B cell (primary cell): ENCODE data around the gene ZNF22.

Source experiments
- EZH2 ChIP-seq: IDR thresholded peaks from 2 replicates; pipeline ENCODE4 v1.6.1; 2012; ENCODE audit warnings: borderline replicate concordance, low read depth, mild to moderate bottlenecking, moderate library complexity, low read length; ENCODE audit not compliant: insufficient read depth, poor library complexity, severe bottlenecking
- TF ChIP-seq, protein P1 (sequence below): fragments of 200-600 bp; IDR thresholded peaks from one replicate; pipeline ENCODE4 v1.8.0; 2022; ENCODE audit warnings: antibody characterized with exemption, mild to moderate bottlenecking

DNA sequence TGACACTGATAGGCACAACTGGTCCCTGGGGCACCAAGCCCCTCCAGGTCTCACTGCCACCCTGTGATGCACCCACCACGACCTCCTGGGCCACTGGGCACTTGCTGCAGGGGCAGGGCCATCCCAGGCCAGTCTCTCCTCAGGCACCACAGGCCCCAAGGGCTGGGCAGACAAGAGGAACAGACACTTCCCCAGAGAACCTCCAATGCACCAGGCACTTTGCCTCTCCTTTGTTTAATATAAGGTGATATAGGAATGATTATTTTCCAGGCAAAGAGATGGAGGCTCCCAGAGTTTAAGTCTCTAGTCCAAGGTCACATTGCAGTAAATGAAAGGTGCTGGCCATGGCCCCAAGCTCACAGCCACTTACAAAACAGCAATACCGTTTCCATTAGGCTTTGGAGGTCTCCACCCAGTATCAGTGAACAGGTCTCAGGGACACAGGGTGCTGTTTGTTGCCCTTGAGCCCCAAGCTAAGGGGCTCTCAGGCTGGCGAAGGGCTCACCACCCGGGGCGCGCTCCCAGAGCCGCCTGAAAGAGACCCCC is 26.6 kb upstream of the ZNF22 start:
- TF ChIP-seq, protein P1, sequence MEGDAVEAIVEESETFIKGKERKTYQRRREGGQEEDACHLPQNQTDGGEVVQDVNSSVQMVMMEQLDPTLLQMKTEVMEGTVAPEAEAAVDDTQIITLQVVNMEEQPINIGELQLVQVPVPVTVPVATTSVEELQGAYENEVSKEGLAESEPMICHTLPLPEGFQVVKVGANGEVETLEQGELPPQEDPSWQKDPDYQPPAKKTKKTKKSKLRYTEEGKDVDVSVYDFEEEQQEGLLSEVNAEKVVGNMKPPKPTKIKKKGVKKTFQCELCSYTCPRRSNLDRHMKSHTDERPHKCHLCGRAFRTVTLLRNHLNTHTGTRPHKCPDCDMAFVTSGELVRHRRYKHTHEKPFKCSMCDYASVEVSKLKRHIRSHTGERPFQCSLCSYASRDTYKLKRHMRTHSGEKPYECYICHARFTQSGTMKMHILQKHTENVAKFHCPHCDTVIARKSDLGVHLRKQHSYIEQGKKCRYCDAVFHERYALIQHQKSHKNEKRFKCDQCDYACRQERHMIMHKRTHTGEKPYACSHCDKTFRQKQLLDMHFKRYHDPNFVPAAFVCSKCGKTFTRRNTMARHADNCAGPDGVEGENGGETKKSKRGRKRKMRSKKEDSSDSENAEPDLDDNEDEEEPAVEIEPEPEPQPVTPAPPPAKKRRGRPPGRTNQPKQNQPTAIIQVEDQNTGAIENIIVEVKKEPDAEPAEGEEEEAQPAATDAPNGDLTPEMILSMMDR: no peak
- no peak for TF ChIP-seq EZH2
